H9 (cell line): Measurements from ENCODE around the gene ADSS1. TPM values are rescaled to one million over a fixed set of nuclear protein-coding genes. Genes with fewer than 3 reads are reported as not detected.

ENCODE experiments used
- DNase-seq: peaks from one replicate; pipeline ENCODE4 v3.0.0-alpha.2; 2017
- H2AFZ ChIP-seq: one replicate; pipeline ENCODE4 v1.6.1; 2013; ENCODE audit warnings: mild to moderate bottlenecking, low read length, control low read depth, moderate library complexity
- H2AK5ac ChIP-seq: 2 replicates; pipeline ENCODE4 v1.6.1; 2013; ENCODE audit warnings: low read length, control low read depth, mixed read lengths; ENCODE audit not compliant: insufficient read length
- H2BK120ac ChIP-seq: one replicate; pipeline ENCODE4 v1.6.1; 2013; ENCODE audit warnings: low read depth, mild to moderate bottlenecking, low read length, control low read depth, inconsistent platforms; ENCODE audit not compliant: poor library complexity, severe bottlenecking
- H2BK12ac ChIP-seq: 2 replicates; pipeline ENCODE4 v1.6.1; 2013; ENCODE audit warnings: low read length, control low read depth, mixed read lengths, low read depth; ENCODE audit not compliant: insufficient read length
- H2BK15ac ChIP-seq: 2 replicates; pipeline ENCODE4 v1.6.1; 2013; ENCODE audit warnings: low read depth, low read length, control low read depth
- H2BK20ac ChIP-seq: one replicate; pipeline ENCODE4 v1.6.1; 2013; ENCODE audit warnings: low read depth, mild to moderate bottlenecking, low read length, control low read depth, inconsistent platforms; ENCODE audit not compliant: poor library complexity, severe bottlenecking
- H2BK5ac ChIP-seq: 2 replicates; pipeline ENCODE4 v1.6.1; 2013; ENCODE audit warnings: low read length, control low read depth, mixed read lengths; ENCODE audit not compliant: insufficient read length
- H3K14ac ChIP-seq: 2 replicates; pipeline ENCODE4 v1.6.1; 2013; ENCODE audit warnings: low read length, control low read depth; ENCODE audit not compliant: insufficient read depth
- H3K18ac ChIP-seq: 2 replicates; pipeline ENCODE4 v1.6.1; 2013; ENCODE audit warnings: low read depth, mild to moderate bottlenecking, mixed read lengths, low read length, control low read depth; ENCODE audit not compliant: insufficient read length
- H3K23ac ChIP-seq: 2 replicates; pipeline ENCODE4 v1.6.1; 2013; ENCODE audit warnings: low read length, control low read depth, mixed read lengths, low read depth; ENCODE audit not compliant: insufficient read length
- H3K23me2 ChIP-seq: 2 replicates; pipeline ENCODE4 v1.6.1; 2013; ENCODE audit warnings: low read depth, mild to moderate bottlenecking, mixed read lengths, low read length, control low read depth; ENCODE audit not compliant: insufficient read length, poor library complexity, severe bottlenecking
- H3K27ac ChIP-seq: 2 replicates; pipeline ENCODE4 v1.5.1; 2013; ENCODE audit warnings: low read length, control low read depth, mixed read lengths, low read depth; ENCODE audit not compliant: insufficient read length
- H3K27me3 ChIP-seq: 2 replicates; pipeline ENCODE4 v1.6.1; 2013; ENCODE audit warnings: low read length, control low read depth, inconsistent platforms; ENCODE audit not compliant: insufficient read depth
- H3K4ac ChIP-seq: 2 replicates; pipeline ENCODE4 v1.6.1; 2013; ENCODE audit warnings: low read depth, mild to moderate bottlenecking, control low read depth, inconsistent platforms, low read length, moderate library complexity
- H3K4me1 ChIP-seq: 2 replicates; pipeline ENCODE4 v1.6.1; 2013; ENCODE audit warnings: low read length, control low read depth, inconsistent platforms; ENCODE audit not compliant: insufficient read depth
- H3K4me2 ChIP-seq: 2 replicates; pipeline ENCODE4 v1.6.1; 2013; ENCODE audit warnings: low read length, control low read depth, mixed read lengths; ENCODE audit not compliant: insufficient read length, insufficient read depth
- H3K56ac ChIP-seq: 2 replicates; pipeline ENCODE4 v1.6.1; 2013; ENCODE audit warnings: low read depth, mild to moderate bottlenecking, mixed read lengths, low read length, control low read depth; ENCODE audit not compliant: insufficient read length
- H3K79me1 ChIP-seq: 2 replicates; pipeline ENCODE4 v1.6.1; 2013; ENCODE audit warnings: low read depth, mild to moderate bottlenecking, moderate library complexity, low read length, control low read depth, inconsistent platforms; ENCODE audit not compliant: insufficient read depth, poor library complexity, severe bottlenecking
- H3K79me2 ChIP-seq: 2 replicates; pipeline ENCODE4 v1.6.1; 2013; ENCODE audit warnings: low read length, control low read depth, inconsistent platforms; ENCODE audit not compliant: insufficient read depth
- H3K9ac ChIP-seq: 2 replicates; pipeline ENCODE4 v1.6.1; 2013; ENCODE audit warnings: low read length, control low read depth, mixed read lengths; ENCODE audit not compliant: insufficient read length; ENCODE audit errors: extremely low read depth
- H3K9me3 ChIP-seq: one replicate; pipeline ENCODE4 v1.6.1; 2013; ENCODE audit warnings: low read depth, low read length, inconsistent platforms; ENCODE audit not compliant: control insufficient read depth
- H3T11ph ChIP-seq: one replicate; pipeline ENCODE4 v1.6.1; 2013; ENCODE audit warnings: mild to moderate bottlenecking, low read length, control low read depth, inconsistent platforms
- H4K20me1 ChIP-seq: one replicate; pipeline ENCODE4 v1.6.1; 2013; ENCODE audit not compliant: control insufficient read depth, insufficient read length, insufficient read depth
- H4K5ac ChIP-seq: 2 replicates; pipeline ENCODE4 v1.6.1; 2013; ENCODE audit warnings: low read depth, mild to moderate bottlenecking, mixed read lengths, low read length, control low read depth; ENCODE audit not compliant: insufficient read length
- H4K8ac ChIP-seq: replicated peaks from 2 replicates; pipeline ENCODE4 v1.6.1; 2013; ENCODE audit warnings: low read length, control low read depth, mixed read lengths, low read depth; ENCODE audit not compliant: insufficient read length
- H4K91ac ChIP-seq: 2 replicates; pipeline ENCODE4 v1.6.1; 2013; ENCODE audit warnings: low read depth, mild to moderate bottlenecking, moderate library complexity, mixed read lengths, low read length, control low read depth; ENCODE audit not compliant: insufficient read length
- H3K27ac Mint-ChIP-seq, 3 experiments: 2 replicates in 2 of 3; 3 replicates in 1 of 3; pipeline ENCODE4 v1.8.0; 2020 to 2021; ENCODE audit warnings: mixed read lengths in 3 of 3, mild to moderate bottlenecking in 1 of 3, moderate library complexity in 1 of 3
- H3K27me3 Mint-ChIP-seq: 2 replicates; pipeline ENCODE4 v1.8.0; 2021; ENCODE audit warnings: low read depth, mild to moderate bottlenecking, moderate library complexity, mixed read lengths
- H3K36me3 Mint-ChIP-seq, 3 experiments: 2 replicates in 2 of 3; 3 replicates in 1 of 3; pipeline ENCODE4 v1.8.0; 2020 to 2021; ENCODE audit warnings: low read depth in 3 of 3, mixed read lengths in 3 of 3; ENCODE audit not compliant: insufficient read depth in 1 of 3
- H3K4me1 Mint-ChIP-seq, 2 experiments: 2 replicates each; pipeline ENCODE4 v1.8.0; 2020; ENCODE audit warnings: mixed read lengths in 2 of 2
- H3K4me3 Mint-ChIP-seq, 2 experiments: 2 replicates in 1 of 2; 3 replicates in 1 of 2; pipeline ENCODE4 v1.8.0; 2020 to 2021; ENCODE audit warnings: mild to moderate bottlenecking in 2 of 2, mixed read lengths in 2 of 2, moderate library complexity in 1 of 2
- H3K9me3 Mint-ChIP-seq, 2 experiments: 2 replicates in 1 of 2; 3 replicates in 1 of 2; pipeline ENCODE4 v1.8.0; 2020; ENCODE audit warnings: mild to moderate bottlenecking in 2 of 2, mixed read lengths in 2 of 2, moderate library complexity in 1 of 2
- CTCF ChIP-seq: fragments of 200-600 bp; sonication (generic); conservative IDR thresholded peaks from 3 replicates; pipeline ENCODE4 v1.8.0; 2021; ENCODE audit warnings: antibody characterized with exemption, mild to moderate bottlenecking
- WGBS: extraction: QIAGEN DNeasy Blood & Tissue Kit; methylation state at CpG from one replicate; pipeline ENCODE4 v1.1.7; 2013; ENCODE audit warnings: missing lambda C conversion rate, low lambda C conversion rate, mixed read lengths; ENCODE audit not compliant: insufficient read length; ENCODE audit errors: extremely low coverage; 5-methylcytosine and 5-hydroxymethylcytosine counted together
- total RNA-seq: library from RNA; stranded (reverse); gene quantifications from 2 replicates; pipeline ENCODE4 v1.2.1, GENCODE V29; 2021

Gene ADSS1
- total RNA-seq, 1 experiment from 2014 or later: 8.5 TPM

GRCh38 chr14:104675447-104675846, 48.6 kb upstream of the ADSS1 start:
- peaks cover 33% of the 10 kb centered on the region in 2 experiments for H3K4me1 Mint-ChIP-seq

More at GRCh38 chr14:104675447-104675846, 48.6 kb upstream of the ADSS1 start:
- Mint-ChIP-seq H3K9me3 (peaks cover 0 to 4% of the 10 kb centered on the region in 2 experiments; a peak in 1 of 5 replicates), H3K27ac (no peak overlapping the region), H3K4me3 (no peak overlapping the region; a peak in 1 of 5 replicates), H3K27me3 (peaks cover 18% of the 10 kb centered on the region), H3K36me3 (no peaks in the 10 kb centered on the region)
- H3K27me3 ChIP-seq: no peaks in the 10 kb centered on the region
- H2BK15ac ChIP-seq: no peak overlapping the region
- H4K5ac ChIP-seq: no peak overlapping the region
- H3T11ph ChIP-seq: no peak overlapping the region
- H3K9me3 ChIP-seq: no peaks in the 10 kb centered on the region
- no peak overlapping the region for H3K27ac ChIP-seq
- DNase-seq: no peak
- no peak overlapping the region for H3K56ac ChIP-seq
- no peak overlapping the region for H2AFZ ChIP-seq
- no peak overlapping the region for H2BK5ac ChIP-seq
- no peak overlapping the region for H3K14ac ChIP-seq
- H3K4ac ChIP-seq: no peak overlapping the region
- H3K4me2 ChIP-seq: no peak overlapping the region
- H3K79me2 ChIP-seq: no peaks in the 10 kb centered on the region
- H3K23ac ChIP-seq: no peak overlapping the region
- H4K91ac ChIP-seq: no peak overlapping the region
- H3K23me2 ChIP-seq: peaks cover 8% of the 10 kb centered on the region
- no peaks in the 10 kb centered on the region for H4K20me1 ChIP-seq
- no peak overlapping the region for H3K18ac ChIP-seq
- no peak for TF ChIP-seq CTCF
- no peak overlapping the region for H3K9ac ChIP-seq
- no peaks in the 10 kb centered on the region for H3K4me1 ChIP-seq
- H3K79me1 ChIP-seq: no peaks in the 10 kb centered on the region
- WGBS: 100% methylated on average over 1 of the region's 2 CpGs
- H2AK5ac ChIP-seq: no peak overlapping the region
- H2BK120ac ChIP-seq: no peak overlapping the region
- no peak overlapping the region for H2BK20ac ChIP-seq
- no peak overlapping the region for H2BK12ac ChIP-seq
- no peak overlapping the region for H4K8ac ChIP-seq
